ENCODE results near the gene SNX20.

The SNX20 gene

DNA sequence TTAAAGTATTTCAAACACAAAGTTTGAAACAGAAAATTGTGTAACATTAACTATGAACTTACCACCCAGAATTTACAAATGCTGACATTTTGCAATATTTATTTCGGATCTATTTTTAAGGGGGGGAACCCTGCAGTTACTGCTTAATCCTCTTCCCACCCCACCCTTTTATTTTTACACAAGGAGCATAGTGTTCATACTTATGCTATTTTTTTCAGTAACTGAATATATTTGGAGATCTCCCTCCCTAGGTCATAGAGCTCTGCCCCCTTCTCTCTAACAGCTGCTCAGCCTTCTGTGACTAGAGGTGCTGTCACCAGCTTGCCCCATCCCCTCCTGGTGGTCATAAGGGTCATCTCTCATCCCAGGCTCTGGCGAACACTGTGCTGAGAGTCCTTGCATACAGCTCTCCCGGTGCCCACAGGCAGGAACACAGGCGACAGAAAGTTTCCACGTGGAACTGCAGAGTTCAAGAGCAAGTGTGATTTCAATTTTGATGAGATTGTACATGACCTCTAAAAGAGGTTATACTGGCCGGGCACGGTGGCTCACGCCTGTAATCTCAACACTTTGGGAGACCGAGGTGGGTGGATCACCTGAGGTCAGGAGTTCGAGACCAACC is 44.2 kb downstream of the SNX20 start:
- Histone ChIP-seq H3K4me1 (ENCODE audit: control insufficient read depth in 2 of 2, insufficient read depth in 2 of 2, low read length in 2 of 2) (no peaks in the 10 kb centered on the region), H3K27me3 (ENCODE audit: control insufficient read depth in 2 of 2, insufficient read depth in 2 of 2, low read length in 2 of 2) (peaks cover 0 to 1% of the 10 kb centered on the region in 2 donors), H3K9me3 (ENCODE audit: control insufficient read depth in 2 of 2, low read length in 2 of 2) (no peaks in the 10 kb centered on the region), H3K4me3 (ENCODE audit: low read length in 2 of 2) (no peak overlapping the region), H3K36me3 (ENCODE audit: control insufficient read depth in 2 of 2, insufficient read depth in 2 of 2, low read length in 2 of 2) (no peaks in the 10 kb centered on the region), H3K9ac (ENCODE audit: low read depth in 1 of 2, low read length in 2 of 2) (no peak overlapping the region), H3K27ac (ENCODE audit: low read depth in 2 of 2, low read length in 2 of 2) (no peak overlapping the region)

DNA sequence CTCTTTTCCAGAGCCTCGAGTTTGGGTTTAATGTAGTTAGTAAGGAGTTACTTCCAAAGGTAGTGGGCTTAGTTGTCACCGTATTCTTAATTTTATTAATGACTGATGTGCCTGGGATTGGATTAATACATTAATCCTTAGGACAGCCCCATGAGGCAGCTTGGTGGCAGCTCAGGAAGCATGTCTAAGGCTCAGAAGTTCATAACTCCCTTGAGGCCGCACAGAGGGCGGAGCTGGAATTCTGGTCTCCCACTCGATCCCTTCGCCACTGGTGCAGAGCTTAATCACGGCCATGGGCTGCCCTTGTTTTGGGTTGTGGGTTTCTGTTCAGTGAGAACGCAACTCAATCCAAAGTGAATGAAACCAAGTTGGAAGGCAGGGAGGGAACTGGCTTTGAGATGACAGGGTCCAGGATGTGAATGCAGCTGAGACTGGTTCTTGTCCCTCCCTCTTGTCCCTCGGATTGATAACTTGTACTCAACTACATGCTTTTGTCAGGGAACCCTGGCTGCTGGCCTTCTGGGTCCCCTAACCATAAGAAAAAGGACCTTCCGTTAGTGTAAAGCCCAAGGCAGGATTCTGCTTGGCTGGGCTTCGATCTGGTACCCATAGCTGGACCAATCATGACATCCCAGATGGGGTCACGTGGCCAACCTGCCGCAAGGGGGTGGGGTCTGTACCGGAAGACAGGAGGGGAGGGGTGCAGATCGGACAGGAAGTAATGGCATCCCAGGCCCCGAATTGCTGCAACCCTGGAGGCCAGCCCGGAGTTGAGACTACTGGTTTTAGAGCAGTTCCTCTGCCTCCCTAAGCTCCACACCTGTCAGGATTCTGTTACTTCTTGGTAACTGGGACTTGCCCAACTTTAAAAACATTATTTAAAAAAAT is 45.4 kb downstream of the SNX20 start:
- Histone ChIP-seq H3K4me3 (ENCODE audit: low read length in 2 of 2) (no peak overlapping the region), H3K36me3 (ENCODE audit: control insufficient read depth in 2 of 2, insufficient read depth in 2 of 2, low read length in 2 of 2) (no peaks in the 10 kb centered on the region), H3K9ac (ENCODE audit: low read depth in 1 of 2, low read length in 2 of 2) (no peak overlapping the region), H3K9me3 (ENCODE audit: control insufficient read depth in 2 of 2, low read length in 2 of 2) (no peaks in the 10 kb centered on the region), H3K4me1 (ENCODE audit: control insufficient read depth in 2 of 2, insufficient read depth in 2 of 2, low read length in 2 of 2) (no peaks in the 10 kb centered on the region), H3K27me3 (ENCODE audit: control insufficient read depth in 2 of 2, insufficient read depth in 2 of 2, low read length in 2 of 2) (no peaks in the 10 kb centered on the region), H3K27ac (ENCODE audit: low read depth in 2 of 2, low read length in 2 of 2) (no peak overlapping the region)

GRCh38 chr16:50634947-50635346 is 46.2 kb downstream of the SNX20 start:
- H3K9ac ChIP-seq (ENCODE audit: low read depth in 1 of 2, low read length in 2 of 2) = no peak overlapping the region
- no peaks in the 10 kb centered on the region for H3K36me3 ChIP-seq (ENCODE audit: control insufficient read depth in 2 of 2, insufficient read depth in 2 of 2, low read length in 2 of 2)
- no peaks in the 10 kb centered on the region for H3K4me1 ChIP-seq (ENCODE audit: control insufficient read depth in 2 of 2, insufficient read depth in 2 of 2, low read length in 2 of 2)
- no peak overlapping the region for H3K27ac ChIP-seq (ENCODE audit: low read depth in 2 of 2, low read length in 2 of 2)
- H3K4me3 ChIP-seq (ENCODE audit: low read length in 2 of 2) = no peak overlapping the region
- H3K9me3 ChIP-seq (ENCODE audit: control insufficient read depth in 2 of 2, low read length in 2 of 2) = no peaks in the 10 kb centered on the region
- H3K27me3 ChIP-seq (ENCODE audit: control insufficient read depth in 2 of 2, insufficient read depth in 2 of 2, low read length in 2 of 2) = no peaks in the 10 kb centered on the region

DNA sequence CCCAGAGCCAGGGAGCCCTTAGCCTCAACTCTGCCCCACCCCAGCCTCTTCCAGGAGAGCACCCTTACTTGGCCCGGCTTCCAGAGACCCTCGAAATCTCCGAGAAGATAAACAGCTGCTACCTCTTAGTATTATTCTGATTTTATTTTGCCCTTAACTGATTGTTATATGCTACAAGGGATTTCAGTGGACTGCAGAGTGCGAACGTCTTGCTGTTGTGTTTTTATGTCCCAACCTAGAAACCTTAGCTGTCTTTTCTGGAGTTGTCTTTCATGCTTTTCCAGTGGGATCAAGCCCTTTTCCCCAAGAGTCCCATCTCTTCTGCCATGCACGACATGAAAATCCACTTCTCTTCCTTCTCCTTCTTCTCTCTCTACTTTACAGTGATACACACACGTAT is 47.0 kb downstream of the SNX20 start:
- Histone ChIP-seq H3K27me3 (ENCODE audit: control insufficient read depth in 2 of 2, insufficient read depth in 2 of 2, low read length in 2 of 2) (no peaks in the 10 kb centered on the region), H3K27ac (ENCODE audit: low read depth in 2 of 2, low read length in 2 of 2) (no peak overlapping the region), H3K9ac (ENCODE audit: low read depth in 1 of 2, low read length in 2 of 2) (no peak overlapping the region), H3K4me1 (ENCODE audit: control insufficient read depth in 2 of 2, insufficient read depth in 2 of 2, low read length in 2 of 2) (no peaks in the 10 kb centered on the region), H3K36me3 (ENCODE audit: control insufficient read depth in 2 of 2, insufficient read depth in 2 of 2, low read length in 2 of 2) (no peaks in the 10 kb centered on the region), H3K9me3 (ENCODE audit: control insufficient read depth in 2 of 2, low read length in 2 of 2) (no peaks in the 10 kb centered on the region), H3K4me3 (ENCODE audit: low read length in 2 of 2) (no peak overlapping the region)

DNA sequence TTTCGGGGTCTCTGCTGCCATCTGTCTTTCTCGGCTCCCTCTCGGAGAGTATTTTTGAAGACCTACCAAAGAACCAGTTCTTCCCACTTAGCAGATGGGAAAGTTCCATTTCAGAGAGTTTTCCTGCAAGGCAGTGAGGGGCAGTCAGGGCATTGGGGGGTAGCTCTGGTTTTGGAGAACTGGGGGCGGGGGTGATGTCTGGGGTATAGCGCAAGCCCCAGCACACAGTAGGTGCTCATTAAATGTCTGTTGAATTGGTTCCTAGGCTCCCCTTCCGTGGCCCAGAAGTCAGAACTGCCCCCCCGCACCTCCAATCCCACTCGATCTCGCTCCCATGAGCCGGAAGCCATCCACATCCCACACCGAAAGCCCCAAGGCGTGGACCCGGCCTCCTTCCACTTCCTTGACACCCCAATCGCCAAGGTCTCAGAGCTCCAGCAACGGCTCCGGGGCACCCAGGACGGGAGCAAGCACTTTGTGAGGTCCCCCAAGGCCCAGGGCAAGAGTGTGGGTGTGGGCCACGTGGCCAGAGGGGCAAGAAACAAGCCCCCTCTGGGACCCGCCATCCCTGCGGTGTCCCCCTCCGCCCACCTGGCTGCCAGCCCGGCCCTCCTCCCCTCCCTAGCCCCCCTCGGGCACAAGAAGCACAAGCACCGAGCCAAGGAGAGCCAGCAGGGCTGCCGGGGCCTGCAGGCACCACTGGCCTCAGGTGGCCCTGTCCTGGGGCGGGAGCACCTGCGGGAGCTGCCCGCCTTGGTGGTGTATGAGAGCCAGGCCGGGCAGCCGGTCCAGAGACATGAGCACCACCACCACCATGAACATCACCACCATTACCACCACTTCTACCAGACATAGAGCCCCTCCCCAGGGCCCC is 47.9 kb downstream of the SNX20 start:
- H3K36me3 ChIP-seq (ENCODE audit: control insufficient read depth in 2 of 2, insufficient read depth in 2 of 2, low read length in 2 of 2) = no peaks in the 10 kb centered on the region

GRCh38 chr16:50631985-50632576 is 49.0 kb downstream of the SNX20 start:
- no peaks in the 10 kb centered on the region for H3K36me3 ChIP-seq (ENCODE audit: control insufficient read depth in 2 of 2, insufficient read depth in 2 of 2, low read length in 2 of 2)

More for the DNA sequence above, 47.9 kb downstream of the SNX20 start:
- no peaks in the 10 kb centered on the region for H3K27me3 ChIP-seq (ENCODE audit: control insufficient read depth in 2 of 2, insufficient read depth in 2 of 2, low read length in 2 of 2)
- no peaks in the 10 kb centered on the region for H3K9me3 ChIP-seq (ENCODE audit: control insufficient read depth in 2 of 2, low read length in 2 of 2)
- H3K27ac ChIP-seq (ENCODE audit: low read depth in 2 of 2, low read length in 2 of 2) = no peak overlapping the region
- no peaks in the 10 kb centered on the region for H3K4me1 ChIP-seq (ENCODE audit: control insufficient read depth in 2 of 2, insufficient read depth in 2 of 2, low read length in 2 of 2)
- no peak overlapping the region for H3K9ac ChIP-seq (ENCODE audit: low read depth in 1 of 2, low read length in 2 of 2)
- H3K4me3 ChIP-seq (ENCODE audit: low read length in 2 of 2) = no peak overlapping the region

GRCh38 chr16:50631249-50631984 is 49.7 kb downstream of the SNX20 start:
- Histone ChIP-seq H3K4me1 (ENCODE audit: control insufficient read depth in 2 of 2, insufficient read depth in 2 of 2, low read length in 2 of 2) (peaks cover 0 to 7% of the 10 kb centered on the region in 2 donors), H3K27ac (ENCODE audit: low read depth in 2 of 2, low read length in 2 of 2) (no peak overlapping the region), H3K27me3 (ENCODE audit: control insufficient read depth in 2 of 2, insufficient read depth in 2 of 2, low read length in 2 of 2) (no peaks in the 10 kb centered on the region), H3K9ac (ENCODE audit: low read depth in 1 of 2, low read length in 2 of 2) (no peak overlapping the region), H3K36me3 (ENCODE audit: control insufficient read depth in 2 of 2, insufficient read depth in 2 of 2, low read length in 2 of 2) (no peaks in the 10 kb centered on the region), H3K4me3 (ENCODE audit: low read length in 2 of 2) (no peak overlapping the region), H3K9me3 (ENCODE audit: control insufficient read depth in 2 of 2, low read length in 2 of 2) (no peaks in the 10 kb centered on the region)

More at GRCh38 chr16:50631985-50632576, 49.0 kb downstream of the SNX20 start:
- Histone ChIP-seq H3K4me1 (ENCODE audit: control insufficient read depth in 2 of 2, insufficient read depth in 2 of 2, low read length in 2 of 2) (peaks cover 0 to 3% of the 10 kb centered on the region in 2 donors), H3K27ac (ENCODE audit: low read depth in 2 of 2, low read length in 2 of 2) (no peak overlapping the region), H3K9ac (ENCODE audit: low read depth in 1 of 2, low read length in 2 of 2) (no peak overlapping the region), H3K27me3 (ENCODE audit: control insufficient read depth in 2 of 2, insufficient read depth in 2 of 2, low read length in 2 of 2) (no peaks in the 10 kb centered on the region), H3K9me3 (ENCODE audit: control insufficient read depth in 2 of 2, low read length in 2 of 2) (no peaks in the 10 kb centered on the region), H3K4me3 (ENCODE audit: low read length in 2 of 2) (no peak overlapping the region)

DNA sequence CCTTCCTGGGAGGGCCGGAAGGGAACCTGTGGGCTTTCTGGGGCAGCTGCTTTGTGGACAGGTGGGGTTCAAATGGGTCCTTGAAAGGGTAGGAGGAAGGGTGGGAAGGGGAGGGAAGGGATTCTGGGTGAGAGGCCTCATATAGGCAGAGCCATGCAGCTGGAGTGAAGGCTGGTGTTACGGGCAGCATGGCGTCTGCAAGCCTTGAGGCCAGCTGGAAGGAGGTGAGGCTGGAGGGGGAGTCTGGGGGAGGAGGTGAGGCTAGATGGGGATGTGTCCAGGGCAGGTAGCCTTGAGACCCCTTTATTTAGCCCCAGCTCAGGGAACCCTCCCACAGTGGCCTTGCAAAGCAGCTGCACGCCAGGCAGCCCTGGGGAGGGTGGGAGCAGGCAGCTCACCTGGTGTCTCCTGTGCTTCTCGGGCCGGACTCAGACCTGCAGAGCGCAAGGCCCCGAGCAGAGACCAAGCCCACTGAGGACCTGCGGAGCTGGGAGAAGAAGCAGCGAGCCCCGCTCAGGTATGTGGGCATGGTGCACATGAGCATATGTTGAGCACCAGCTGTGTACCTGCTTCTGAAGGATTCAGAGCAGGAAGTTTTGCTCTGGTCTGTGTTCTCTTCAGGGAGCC is 50.6 kb downstream of the SNX20 start:
- no peak overlapping the region for H3K4me3 ChIP-seq (ENCODE audit: low read length in 2 of 2)
- no peak overlapping the region for H3K9ac ChIP-seq (ENCODE audit: low read depth in 1 of 2, low read length in 2 of 2)
- no peaks in the 10 kb centered on the region for H3K36me3 ChIP-seq (ENCODE audit: control insufficient read depth in 2 of 2, insufficient read depth in 2 of 2, low read length in 2 of 2)
- no peak overlapping the region for H3K27ac ChIP-seq (ENCODE audit: low read depth in 2 of 2, low read length in 2 of 2)
- H3K27me3 ChIP-seq (ENCODE audit: control insufficient read depth in 2 of 2, insufficient read depth in 2 of 2, low read length in 2 of 2) = no peaks in the 10 kb centered on the region
- peaks cover 0 to 7% of the 10 kb centered on the region in 2 donors for H3K4me1 ChIP-seq (ENCODE audit: control insufficient read depth in 2 of 2, insufficient read depth in 2 of 2, low read length in 2 of 2)
- no peaks in the 10 kb centered on the region for H3K9me3 ChIP-seq (ENCODE audit: control insufficient read depth in 2 of 2, low read length in 2 of 2)

DNA sequence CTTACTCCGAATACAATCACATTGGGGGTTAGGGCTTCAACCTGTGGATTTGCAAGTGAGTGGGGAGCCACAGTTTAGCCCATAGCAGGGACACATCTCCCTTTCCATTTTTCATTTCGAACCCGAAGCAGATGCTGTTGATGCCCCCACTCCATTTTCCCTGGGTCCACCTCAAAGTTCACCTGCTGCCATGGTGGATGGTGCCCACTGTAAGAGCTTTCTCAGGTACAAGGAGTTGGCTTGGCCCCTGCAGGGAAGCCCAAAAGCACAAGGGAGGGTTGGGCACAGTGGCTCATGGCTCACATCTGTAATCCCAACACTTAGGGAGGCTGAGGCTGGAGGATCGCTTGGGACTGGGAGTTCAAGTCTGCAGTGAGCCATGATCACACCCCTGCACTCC is 51.8 kb downstream of the SNX20 start:
- Histone ChIP-seq H3K27me3 (ENCODE audit: control insufficient read depth in 2 of 2, insufficient read depth in 2 of 2, low read length in 2 of 2) (no peaks in the 10 kb centered on the region), H3K9ac (ENCODE audit: low read depth in 1 of 2, low read length in 2 of 2) (no peak overlapping the region), H3K4me1 (ENCODE audit: control insufficient read depth in 2 of 2, insufficient read depth in 2 of 2, low read length in 2 of 2) (peaks cover 0 to 7% of the 10 kb centered on the region in 2 donors), H3K36me3 (ENCODE audit: control insufficient read depth in 2 of 2, insufficient read depth in 2 of 2, low read length in 2 of 2) (no peaks in the 10 kb centered on the region), H3K9me3 (ENCODE audit: control insufficient read depth in 2 of 2, low read length in 2 of 2) (no peaks in the 10 kb centered on the region), H3K4me3 (ENCODE audit: low read length in 2 of 2) (no peak overlapping the region), H3K27ac (ENCODE audit: low read depth in 2 of 2, low read length in 2 of 2) (no peak overlapping the region)

Measured in mucosa of rectum (tissue), 2 donors.